HG03025 (cell line): ENCODE results near the gene ZNF407.
A peak's percentile ranks its signal among the peaks of the same experiment; 100 is the strongest.

Experiments
- ATAC-seq: cut with Tn5 transposase; IDR thresholded peaks from one replicate; pipeline ENCODE4 v1.9.1; 2021; ENCODE audit warnings: mild to moderate bottlenecking, moderate library complexity; ENCODE audit not compliant: unreplicated experiment, low FRiP score

Gene ZNF407

DNA sequence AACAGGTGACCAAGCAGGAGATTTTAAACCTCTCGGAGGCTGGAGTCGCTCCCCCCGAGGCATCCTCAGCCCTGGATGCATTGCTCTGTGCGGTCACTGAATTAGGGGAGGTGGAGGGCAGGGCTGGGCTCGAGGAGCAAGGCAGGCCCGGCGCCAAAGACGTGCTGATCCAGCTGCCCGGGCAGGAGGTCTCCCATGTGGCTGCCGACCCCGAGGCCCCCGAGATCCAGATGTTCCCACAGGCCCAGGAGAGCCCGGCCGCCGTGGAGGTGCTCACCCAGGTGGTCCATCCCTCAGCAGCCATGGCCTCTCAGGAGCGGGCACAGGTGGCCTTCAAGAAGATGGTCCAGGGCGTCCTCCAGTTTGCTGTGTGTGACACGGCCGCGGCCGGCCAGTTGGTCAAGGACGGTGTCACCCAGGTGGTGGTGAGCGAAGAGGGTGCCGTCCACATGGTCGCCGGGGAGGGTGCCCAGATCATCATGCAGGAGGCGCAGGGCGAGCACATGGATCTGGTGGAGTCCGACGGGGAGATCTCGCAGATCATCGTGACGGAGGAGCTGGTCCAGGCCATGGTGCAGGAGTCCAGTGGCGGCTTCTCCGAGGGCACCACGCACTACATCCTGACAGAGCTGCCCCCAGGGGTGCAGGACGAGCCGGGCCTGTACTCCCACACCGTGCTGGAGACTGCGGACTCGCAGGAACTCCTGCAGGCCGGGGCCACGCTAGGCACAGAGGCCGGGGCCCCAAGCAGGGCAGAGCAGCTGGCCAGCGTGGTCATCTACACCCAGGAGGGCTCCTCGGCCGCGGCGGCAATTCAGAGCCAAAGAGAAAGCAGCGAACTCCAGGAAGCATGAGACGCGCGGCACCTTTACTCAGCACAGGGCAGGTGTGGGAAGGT is 466.2 kb downstream of the ZNF407 start:
- no peak for ATAC-seq

DNA sequence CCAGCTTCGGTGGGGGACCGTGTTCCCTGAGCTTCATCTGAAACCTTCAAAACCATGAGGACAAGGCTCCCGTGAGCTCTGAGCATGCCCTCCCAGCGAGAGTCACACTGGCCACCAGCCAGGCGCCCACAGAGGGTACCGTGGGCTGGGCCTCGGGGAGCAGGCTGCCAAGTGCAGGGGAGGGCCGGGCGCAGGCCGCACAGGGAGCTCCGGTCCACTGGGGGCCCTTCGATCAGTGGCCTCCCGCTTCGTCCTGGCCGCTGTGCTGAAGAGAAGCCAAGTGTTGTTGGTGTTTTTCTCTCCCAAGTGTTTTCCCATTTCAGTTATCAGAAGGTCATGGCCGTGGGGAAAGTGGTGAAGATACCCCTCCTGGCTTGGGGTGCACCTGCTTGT is 466.8 kb downstream of the ZNF407 start:
- ATAC-seq, result no peak

DNA sequence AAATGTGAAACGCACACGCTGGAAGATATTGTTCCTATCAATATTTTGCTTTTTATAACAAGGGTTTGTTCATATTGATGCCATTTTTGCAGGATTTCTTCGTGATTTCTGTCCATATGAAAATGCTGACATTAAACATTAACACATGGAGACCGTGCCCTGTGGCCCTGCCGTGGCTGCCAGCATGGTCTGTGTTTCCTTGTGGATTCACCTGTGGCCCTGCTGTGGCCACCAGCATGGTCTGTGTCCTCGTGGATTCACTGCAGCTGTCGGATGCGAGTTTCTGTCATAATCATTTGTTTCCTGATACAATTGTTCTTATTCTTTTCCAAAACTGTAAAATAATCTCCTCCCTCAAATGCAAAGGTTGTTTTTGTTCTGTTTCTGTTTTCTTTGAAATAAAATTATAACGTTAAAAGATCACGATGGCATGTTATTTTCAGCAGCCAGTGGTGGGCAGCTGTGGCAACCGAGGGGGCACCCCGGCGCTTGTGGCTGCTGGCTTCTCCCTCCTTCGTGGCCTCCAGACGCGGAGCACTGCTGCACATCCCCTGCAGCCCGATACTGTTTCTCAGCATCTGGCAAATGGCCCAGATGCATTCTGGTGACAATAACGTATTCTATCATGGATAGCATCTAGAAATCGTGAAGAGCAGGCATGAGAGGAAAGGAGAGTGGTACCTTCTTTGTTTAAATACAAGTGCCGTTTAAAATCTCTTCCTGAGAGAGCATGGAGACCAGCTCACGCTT is 467.8 kb downstream of the ZNF407 start:
- no peak for ATAC-seq

DNA sequence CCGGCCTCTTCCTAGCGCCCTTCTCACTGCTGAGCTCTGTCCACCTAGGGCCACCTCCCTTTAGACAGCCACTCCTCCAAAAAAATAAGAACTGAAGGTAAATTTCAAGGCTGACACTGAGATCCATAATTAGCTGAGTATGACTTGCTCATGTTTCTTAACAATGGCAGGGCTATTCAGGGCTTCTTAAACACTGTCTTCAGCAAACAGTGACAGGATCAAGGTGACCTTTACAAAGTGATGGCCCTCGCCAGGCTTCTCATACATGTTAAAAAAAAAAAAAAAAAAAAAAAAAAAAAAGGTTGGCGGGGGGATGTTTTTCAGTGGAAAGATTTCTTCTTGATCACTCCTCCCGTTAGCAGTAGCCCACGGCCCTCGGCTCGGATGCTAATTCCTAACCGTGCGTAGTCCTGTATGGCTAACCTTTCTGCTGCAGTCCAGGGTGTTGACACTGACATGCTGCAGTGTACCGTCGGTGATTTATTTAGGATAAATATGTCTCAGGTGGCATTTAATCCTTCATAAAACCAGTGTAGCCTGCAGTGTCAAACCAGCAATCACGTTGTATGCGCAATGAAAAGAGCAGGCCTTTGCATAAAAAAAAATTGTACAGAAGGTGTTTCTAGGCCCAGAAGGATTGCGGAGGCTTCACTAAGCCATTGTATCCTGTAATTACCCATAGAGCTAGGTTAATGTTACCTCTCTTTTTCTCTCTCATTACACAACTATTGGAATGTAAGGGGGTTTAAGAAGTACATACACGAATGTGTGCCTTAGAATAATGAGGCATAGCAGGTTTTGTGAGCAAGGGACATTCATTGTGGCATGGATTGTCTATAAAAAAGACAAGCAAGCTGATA is 468.6 kb downstream of the ZNF407 start:
- ATAC-seq, result no peak

DNA sequence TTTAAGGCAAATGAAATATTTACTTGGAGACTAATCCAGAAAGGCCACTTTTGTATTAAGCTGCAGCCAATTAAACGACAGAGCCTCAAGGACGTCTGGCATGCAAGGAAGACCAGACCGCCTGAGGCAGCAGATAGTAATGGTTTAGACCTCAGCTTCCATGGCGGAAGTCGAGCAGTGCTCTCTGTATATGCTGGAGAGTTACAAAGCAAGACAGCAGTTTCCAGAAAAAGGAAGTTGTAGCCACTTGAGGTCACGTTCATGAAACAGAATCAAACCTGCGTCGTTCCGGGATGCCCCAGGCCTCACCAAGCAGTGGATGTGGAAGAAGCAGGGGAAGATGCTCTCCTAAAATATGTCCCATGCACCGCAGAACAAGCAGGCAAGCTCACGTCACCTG is 469.3 kb downstream of the ZNF407 start:
- no peak for ATAC-seq

DNA sequence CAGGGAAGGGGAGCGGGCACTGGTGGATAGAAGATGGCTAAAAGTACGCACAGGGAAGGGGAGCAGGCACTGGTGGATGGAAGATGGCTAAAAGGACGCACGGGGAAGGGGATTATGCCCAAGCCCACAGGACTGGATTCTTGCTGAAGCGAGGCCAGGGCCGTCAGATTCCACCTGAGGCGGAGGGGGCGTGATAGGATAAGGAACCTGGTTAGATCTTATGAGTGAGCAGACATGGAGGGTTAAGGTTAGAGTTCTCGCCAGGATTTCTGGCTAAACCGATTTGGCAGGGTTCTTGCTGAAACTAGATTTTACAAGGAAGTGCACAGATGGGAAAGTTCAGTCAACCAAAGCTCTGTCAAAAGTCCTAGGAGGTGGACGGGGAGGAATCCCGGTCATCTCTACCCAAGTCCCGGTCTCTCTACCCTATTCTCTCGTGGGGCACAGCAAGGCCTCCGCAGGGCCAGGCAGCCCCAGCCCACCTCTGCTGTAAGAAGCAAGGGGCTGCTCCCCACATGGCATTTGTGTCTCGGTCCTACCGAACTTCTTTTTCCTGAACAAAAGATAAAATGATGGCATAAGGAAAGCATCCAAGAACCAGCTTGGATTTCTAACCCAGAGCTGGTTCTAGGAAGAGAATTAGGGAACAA is 470.5 kb downstream of the ZNF407 start:
- ATAC-seq, result no peak

DNA sequence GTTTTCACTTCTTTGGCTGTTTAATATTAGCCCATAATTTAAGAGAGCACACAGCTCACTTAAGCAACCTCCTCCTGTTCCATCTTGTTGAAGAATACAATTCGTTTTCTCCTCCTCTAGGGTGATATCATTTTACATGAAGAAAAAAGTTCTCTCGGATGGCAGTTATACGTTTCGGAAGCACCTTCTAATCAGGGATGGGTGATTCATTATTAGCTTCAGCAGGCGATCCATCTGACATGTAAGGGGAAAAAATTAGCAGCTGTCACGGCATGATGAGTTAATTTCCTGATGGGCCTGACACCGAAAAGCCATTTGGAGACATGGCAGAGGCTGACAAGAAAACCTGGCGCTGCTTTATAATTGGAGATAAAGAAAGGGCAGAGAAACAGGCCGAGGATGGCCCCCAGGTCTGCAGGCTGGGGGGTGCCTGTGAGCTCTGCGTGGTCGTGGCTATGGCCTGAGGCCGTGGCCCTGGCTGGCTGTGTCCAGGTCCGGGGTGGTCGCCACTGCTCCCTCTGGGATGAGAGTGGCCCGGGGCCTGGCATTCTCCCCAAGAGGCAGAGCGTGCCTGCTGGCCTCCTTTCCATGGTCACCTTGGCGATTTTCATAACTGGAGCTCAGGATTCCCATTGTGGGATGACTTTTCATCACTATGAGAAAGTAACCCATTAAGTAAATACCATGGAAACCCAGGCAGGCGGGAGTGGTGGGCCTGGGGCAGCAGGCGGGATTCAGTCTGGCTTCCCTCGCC is 471.2 kb downstream of the ZNF407 start:
- ATAC-seq, result no peak

DNA sequence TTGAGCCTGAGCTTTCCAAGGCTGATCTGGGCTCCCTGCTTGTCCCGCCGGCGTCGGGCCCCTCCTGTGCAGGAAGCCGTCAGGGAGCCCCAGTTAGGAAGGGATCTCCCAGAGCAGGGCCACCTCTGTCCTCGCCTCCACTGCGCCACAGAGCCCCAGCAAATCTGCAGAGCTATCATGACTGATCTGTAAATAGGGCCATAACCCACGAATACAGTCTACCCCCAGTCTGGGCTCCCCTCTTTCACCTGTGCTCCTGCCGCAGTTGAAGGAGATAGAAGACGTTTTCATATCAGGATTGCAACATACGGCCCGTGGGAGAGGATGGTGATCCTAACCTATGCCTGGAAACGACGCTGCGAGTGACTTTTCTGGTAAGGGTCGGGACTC is 472.6 kb downstream of the ZNF407 start:
- no peak for ATAC-seq

DNA sequence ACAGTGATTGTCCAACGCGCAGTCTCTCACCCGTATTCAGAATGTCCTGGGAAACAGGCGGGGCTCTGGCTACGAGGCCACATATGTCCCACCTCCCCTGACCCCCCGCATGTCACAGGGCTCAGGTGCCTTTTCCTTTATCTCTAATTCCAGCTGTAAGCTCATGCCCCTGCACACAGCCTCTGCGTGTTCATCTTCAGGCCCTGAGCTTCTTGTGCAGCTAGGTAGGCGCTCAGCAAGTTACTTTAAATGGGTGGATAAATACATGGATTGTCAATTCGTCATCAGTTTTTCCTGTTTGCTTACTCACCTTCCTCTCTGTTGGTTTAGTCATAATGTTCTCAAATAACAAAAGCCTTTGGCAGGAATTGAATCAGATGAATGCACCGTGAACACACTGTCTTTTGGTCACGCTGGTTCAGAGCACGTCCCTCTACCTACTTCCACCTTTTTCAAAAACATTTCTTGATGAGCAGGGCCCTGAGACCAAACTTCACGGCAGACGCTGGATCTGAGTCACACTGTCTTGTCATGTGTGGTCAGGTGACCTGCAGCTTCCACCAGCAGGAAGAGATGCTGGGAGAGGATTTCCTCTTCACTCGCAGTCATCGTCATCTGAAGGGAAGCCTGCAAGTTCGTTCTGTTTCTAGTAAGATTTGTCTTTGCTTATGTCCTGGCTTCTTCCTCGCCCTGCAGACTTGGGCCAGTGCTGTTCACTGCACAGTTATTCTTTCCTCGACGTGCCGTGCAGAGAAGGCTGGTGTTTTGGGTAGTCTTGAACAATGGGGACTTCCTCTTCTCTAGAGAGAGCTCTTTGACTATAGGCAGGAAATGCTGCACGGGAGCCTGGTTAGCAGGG is 473.2 kb downstream of the ZNF407 start:
- peak; percentile 77 for ATAC-seq

DNA sequence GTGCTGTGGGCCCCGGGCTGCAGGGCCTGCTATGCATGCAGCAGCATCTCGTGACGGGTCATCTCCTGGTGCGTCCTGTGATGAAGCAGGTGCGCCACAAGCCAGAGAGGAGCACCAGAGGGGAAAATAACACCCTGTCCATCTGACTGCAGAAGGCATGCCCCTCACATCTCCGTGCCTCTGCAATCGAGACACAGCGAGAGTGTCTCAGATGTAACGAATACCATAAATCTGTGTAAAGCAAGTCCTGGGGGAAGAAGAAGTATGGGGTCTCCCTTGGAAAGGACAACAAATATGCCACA is 473.8 kb downstream of the ZNF407 start:
- ATAC-seq, result no peak

DNA sequence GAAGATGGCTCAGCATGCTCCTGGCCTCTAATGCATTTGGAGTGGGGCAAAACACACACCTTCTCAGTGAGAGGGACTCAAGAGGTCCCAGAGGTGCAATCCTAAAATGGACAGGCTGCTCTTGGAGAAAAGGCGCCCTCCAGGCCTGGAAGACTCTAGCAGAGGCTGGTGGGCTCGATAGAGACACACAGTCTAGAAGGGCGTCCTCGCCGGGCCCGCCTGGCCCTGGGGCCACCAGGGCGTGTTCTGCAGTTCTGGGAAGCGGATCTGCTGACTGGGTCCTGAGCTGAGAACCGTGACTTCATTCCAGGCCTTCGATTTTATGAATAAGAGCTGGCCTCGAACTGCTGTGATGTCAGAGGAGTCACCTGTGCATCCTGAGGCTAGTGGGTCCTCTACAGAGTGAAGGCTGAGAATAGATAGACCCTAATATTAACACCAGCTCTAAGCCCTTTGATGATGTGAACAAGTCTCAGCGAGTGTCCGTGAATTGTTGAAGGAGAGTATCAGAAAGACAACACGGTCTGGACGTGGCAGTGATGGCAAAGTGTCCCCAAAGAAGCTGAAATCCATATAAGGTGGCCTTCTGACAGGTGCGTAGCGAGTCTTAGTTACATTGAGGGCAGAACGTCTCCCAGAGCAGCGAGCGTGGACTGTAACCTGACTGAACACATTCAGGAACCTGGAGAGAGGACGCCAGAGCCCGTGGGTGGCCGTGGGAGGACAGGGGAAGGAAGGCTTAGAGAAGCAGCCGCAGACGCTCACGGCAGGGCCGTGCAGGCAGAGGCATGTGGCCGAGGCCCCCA is 474.4 kb downstream of the ZNF407 start:
- ATAC-seq, result no peak

DNA sequence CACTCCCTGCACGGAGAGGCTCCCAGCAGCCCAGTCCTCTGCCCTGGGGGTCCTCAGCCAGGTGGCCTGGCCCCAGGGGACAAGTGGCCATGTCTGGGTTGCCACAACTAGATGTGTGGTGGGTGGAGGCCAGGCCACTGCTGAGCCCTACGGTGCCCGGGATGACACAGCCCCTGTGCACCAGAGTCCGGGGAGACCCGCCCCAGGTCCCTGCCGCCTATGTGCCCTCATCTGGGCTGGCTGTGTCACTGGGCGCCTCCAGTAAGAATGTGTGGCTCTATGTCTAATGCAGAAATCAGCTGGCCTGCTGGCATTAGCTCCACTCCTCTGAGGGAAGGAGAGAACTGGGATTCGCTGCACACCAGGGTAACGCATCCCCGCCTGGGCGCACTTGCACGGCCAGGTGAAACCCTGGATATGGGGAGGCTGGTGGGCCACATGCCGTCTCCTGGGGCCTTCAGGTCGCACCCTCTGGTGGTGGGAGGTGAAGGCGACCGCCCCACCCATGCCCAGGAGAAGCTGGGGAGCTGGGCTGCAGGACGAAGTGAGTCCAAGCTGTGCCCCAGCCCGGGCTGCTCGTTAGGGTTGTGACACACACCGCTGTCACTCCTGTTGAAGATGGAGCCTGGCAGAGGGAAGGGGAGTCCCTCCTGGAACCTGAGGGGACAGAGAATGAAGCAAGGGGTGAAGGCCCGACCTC is 475.2 kb downstream of the ZNF407 start:
- no peak for ATAC-seq

DNA sequence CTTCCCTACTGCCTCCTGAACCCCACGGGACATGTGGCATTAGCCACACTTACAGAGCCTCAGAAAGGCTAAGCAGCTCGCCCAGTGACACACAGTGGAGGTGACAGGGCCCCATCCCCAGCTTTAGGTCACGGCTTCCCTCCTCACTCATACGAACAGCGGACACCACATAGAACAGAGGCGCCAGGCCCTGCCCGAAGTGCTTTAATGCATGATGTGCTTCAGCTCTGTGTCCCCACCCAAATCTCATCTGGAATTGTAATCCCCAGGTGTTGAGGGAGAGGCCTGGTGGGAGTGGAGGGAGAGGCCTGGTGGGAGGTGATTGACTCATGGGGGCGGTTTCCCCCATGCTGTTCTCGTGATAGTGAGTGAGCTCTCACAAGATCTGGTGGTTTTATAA is 476.0 kb downstream of the ZNF407 start:
- ATAC-seq, result no peak

DNA sequence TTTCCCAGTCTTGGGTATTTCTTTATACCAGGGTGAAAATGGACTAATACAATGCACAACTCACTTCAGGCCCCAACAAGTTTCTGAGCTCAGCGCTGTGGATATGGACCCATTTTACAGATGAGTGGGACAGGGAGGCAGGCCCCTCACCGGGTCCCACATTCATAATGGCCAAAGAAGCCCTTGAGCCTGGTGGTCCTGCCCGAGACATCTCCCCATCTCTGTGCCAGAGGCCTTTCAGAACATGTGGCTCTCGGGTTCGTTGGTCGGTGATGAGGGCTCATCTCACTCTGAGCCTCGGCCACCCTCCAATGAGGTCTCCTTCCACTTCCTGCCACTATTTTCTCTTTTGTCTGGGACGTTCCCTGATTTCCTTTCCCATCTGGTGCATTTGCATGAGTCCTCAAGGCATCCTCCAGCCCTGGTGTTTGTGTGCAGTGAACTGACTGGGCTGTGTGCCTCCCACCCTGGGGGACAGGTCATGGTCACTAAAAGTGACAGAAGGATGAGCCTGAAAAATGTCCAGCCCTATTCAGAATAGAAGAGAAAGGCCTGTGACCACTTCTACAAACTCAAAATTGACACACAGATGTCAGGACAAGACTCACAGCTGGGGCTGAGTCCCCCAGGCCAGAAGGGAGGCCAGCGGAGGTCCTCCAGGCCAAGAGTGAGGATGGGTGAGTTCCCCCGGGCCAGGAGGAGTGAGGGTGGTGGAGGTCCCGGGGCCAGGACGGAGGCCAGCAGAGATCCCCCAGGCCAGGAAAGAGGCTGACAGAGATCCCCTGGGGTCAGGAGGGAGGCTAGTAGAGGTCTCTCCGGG is 476.7 kb downstream of the ZNF407 start:
- ATAC-seq, result no peak

DNA sequence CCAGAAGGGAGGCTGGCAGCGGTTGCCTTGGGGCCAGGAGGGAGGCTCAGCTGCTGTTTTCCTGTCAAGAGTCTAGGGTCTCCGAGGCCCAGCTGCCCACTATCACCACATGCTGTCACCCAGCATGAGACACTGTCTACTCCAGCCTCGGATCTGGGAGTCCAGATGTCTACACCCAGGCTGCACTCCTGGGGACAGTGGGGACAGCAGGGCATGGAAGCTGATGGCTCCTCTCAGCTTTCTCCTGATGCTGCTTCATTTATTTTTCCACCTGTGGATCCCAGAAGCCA is 477.3 kb downstream of the ZNF407 start:
- no peak for ATAC-seq

DNA sequence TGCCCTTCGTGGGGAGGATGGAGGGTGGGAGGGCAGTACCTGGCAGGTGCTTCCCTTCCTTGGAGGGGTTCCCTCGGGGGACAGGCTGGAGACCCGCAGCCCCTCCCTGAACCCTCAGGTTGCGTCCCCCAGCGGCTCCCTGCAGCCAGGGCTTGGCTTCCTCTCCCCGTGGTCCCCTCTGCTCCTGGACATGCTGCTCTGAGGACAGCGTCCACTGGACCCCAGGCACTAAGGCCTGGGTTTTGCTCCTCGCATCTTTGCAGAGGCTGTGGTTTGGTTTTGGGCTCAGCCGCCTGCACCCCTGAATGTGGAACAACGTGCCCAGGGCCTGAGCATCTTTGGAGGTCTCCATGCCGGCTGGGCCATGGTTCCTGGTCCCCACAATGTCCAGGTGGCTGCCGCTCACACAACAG is 477.8 kb downstream of the ZNF407 start:
- no peak for ATAC-seq

DNA sequence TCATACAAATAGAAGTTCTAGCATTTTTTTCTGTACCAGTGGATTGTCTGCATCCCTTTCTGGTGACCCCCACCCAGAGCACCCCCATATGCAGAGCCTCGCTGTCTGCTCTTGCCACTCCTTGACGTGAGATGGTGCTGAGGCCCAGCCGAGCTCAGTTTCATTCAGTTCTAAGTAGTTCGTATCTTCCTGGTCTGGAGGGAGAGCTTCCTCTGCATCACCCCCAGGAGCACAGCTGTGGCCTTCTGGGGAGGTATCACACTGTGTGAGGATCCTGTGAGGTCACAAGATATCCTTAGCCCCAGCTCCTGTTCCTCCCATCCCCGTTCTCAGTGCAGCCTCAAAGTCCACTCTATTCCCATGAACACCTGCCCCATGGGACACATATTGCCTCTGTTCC is 478.6 kb downstream of the ZNF407 start:
- no peak for ATAC-seq
